PC-9 (cell line): ENCODE results near the gene LOX. TPM values are rescaled to one million over a fixed set of nuclear protein-coding genes. Genes with fewer than 3 reads are reported as not detected.

Experiments
- BruUV-seq: library from RNA; stranded (reverse); fragments of 400-500 nt; replicated peaks from 2 replicates; lab custom pipeline; 2021; lab: Mats Ljungman, UMichigan
- CTCF ChIA-PET: fragments of 300-600 bp; sonication (Branson Sonifier 250); formaldehyde crosslinking; loops from one replicate; lab custom pipeline; 2022; ENCODE audit warnings: antibody characterized with exemption; lab: Charles Lee
- POLR2A ChIA-PET: fragments of 300-600 bp; sonication (Branson Sonifier 250); formaldehyde crosslinking; loops from one replicate; lab custom pipeline; 2022; ENCODE audit warnings: antibody characterized with exemption; ENCODE audit not compliant: unreplicated experiment; lab: Charles Lee
- DNase-seq, 2 experiments: peaks; one replicate each; pipeline versions ENCODE4 v3.0.0 to v3.0.0-alpha.2; 2015 to 2022; ENCODE audit warnings: mixed read lengths in 1 of 2
- H2AFZ ChIP-seq: fragments of 200-600 bp; sonication (generic); 2 replicates; pipeline ENCODE4 v1.8.1; 2017; ENCODE audit warnings: antibody characterized with exemption
- H3F3A ChIP-seq: fragments of 200-600 bp; sonication (generic); 2 replicates; pipeline ENCODE4 v1.8.1; 2017; ENCODE audit warnings: antibody characterized with exemption, mild to moderate bottlenecking, low read depth; ENCODE audit not compliant: insufficient read depth
- H3K27ac ChIP-seq: fragments of 200-600 bp; sonication (generic); 2 replicates; pipeline ENCODE4 v1.6.1; 2016; ENCODE audit warnings: mixed run types
- H3K27me3 ChIP-seq: fragments of 200-600 bp; sonication (generic); 2 replicates; pipeline ENCODE4 v1.6.1; 2016; ENCODE audit warnings: low read depth, mixed run types; ENCODE audit not compliant: insufficient read depth
- H3K36me3 ChIP-seq: fragments of 200-600 bp; sonication (generic); 2 replicates; pipeline ENCODE4 v1.6.1; 2016; ENCODE audit warnings: low read depth, mixed run types
- H3K4me1 ChIP-seq: fragments of 200-600 bp; sonication (generic); replicated peaks from 2 replicates; pipeline ENCODE4 v1.6.1; 2016; ENCODE audit warnings: mixed run types; ENCODE audit not compliant: insufficient read depth
- H3K4me2 ChIP-seq: fragments of 200-600 bp; sonication (generic); 2 replicates; pipeline ENCODE4 v1.6.1; 2017; ENCODE audit warnings: mixed run types
- H3K4me3 ChIP-seq: fragments of 200-600 bp; sonication (generic); 2 replicates; pipeline ENCODE4 v1.6.1; 2016; ENCODE audit warnings: mixed run types
- H3K79me2 ChIP-seq: fragments of 200-600 bp; sonication (generic); 2 replicates; pipeline ENCODE4 v1.6.1; 2017; ENCODE audit warnings: low read depth, mixed run types
- H3K9me2 ChIP-seq: fragments of 200-600 bp; sonication (generic); 2 replicates; pipeline ENCODE4 v1.8.1; 2017; ENCODE audit warnings: mild to moderate bottlenecking; ENCODE audit not compliant: insufficient read depth
- H3K9me3 ChIP-seq: fragments of 200-600 bp; sonication (generic); 2 replicates; pipeline ENCODE4 v1.8.1; 2016; ENCODE audit warnings: low read depth; ENCODE audit not compliant: insufficient read depth
- H4K20me1 ChIP-seq: fragments of 200-600 bp; sonication (generic); 2 replicates; pipeline ENCODE4 v1.8.1; 2017; ENCODE audit not compliant: insufficient read depth
- CTCF ChIP-seq: fragments of 200-600 bp; sonication (generic); conservative IDR thresholded peaks from 2 replicates; pipeline ENCODE4 v1.6.1; 2017; ENCODE audit warnings: mixed run types, antibody characterized with exemption, mild to moderate bottlenecking, moderate library complexity
- EZH2 ChIP-seq: fragments of 200-600 bp; sonication (generic); IDR thresholded peaks from 2 replicates; pipeline ENCODE4 v1.8.0; 2017; ENCODE audit warnings: antibody characterized with exemption, low read depth
- intact Hi-C: fragments of 100-400 bp; cut with micrococcal nuclease; formaldehyde crosslinking; loops from one replicate; pipeline ENCODE4 v1.10.0; 2022; ENCODE audit not compliant: unreplicated experiment
- total RNA-seq: library from RNA; stranded (reverse); gene quantifications from 2 replicates; pipeline ENCODE4 v1.2.3, GENCODE V29; 2021

LOX gene
- total RNA-seq, 1 experiment from 2014 or later: 3.2 TPM

- H3K27ac ChIP-seq: 0 out of 2 replicates have a peak overlapping the region, but pooled peaks have one; percentile 13
- peak overlapping the region; percentile 89 for H3K4me3 ChIP-seq
- CTCF ChIA-PET: interaction anchor here (1.1 to 1.5 kb wide), 2 partner anchors 80 to 108 kb away, joined by 4 read pairs; no protein-coding TSS in a partner anchor
- no peaks in the 10 kb centered on the region for H4K20me1 ChIP-seq
- no TSS peak for BruUV-seq
- H3K36me3 ChIP-seq: no peaks in the 10 kb centered on the region
- no peaks in the 10 kb centered on the region for H3K9me2 ChIP-seq
- peak overlapping the region; percentile 92 for H3K4me2 ChIP-seq
- POLR2A ChIA-PET: no interaction called here
- H3K9me3 ChIP-seq: no peaks in the 10 kb centered on the region
- intact Hi-C loops: loop anchor here (1.0 to 5.0 kb wide), 3 partner anchors 95 to 115 kb away; no protein-coding TSS in a partner anchor
- H3K4me1 ChIP-seq: peaks cover 25% of the 10 kb centered on the region
- no peaks in the 10 kb centered on the region for H3K27me3 ChIP-seq
- no peaks in the 10 kb centered on the region for H3K79me2 ChIP-seq
- peaks cover 15% of the 10 kb centered on the region; the same call in 1 of the 2 replicates for H3F3A ChIP-seq
- H2AFZ ChIP-seq: peak overlapping the region; percentile 97
- TF ChIP-seq EZH2 (no peak), CTCF (peak; percentile 77)
- peak; percentile 42 to 71 for DNase-seq
These were observed 1.2 kb downstream of the LOX start for GRCh38 chr5:122076669-122077365.

- no peaks in the 10 kb centered on the region for H3K36me3 ChIP-seq
- peak overlapping the region; percentile 18; the same call in 1 of the 2 replicates for H3K27ac ChIP-seq
- H3K79me2 ChIP-seq: no peaks in the 10 kb centered on the region
- peak in 1 of 2 experiments; percentile 59 for DNase-seq
- no peaks in the 10 kb centered on the region for H3K9me2 ChIP-seq
- peak overlapping the region; percentile 97; the same call in 1 of the 2 replicates for H2AFZ ChIP-seq
- ChIA-PET POLR2A (interaction anchor here (0.6 kb wide), 1 partner anchor 94 kb away, joined by 3 read pairs; no protein-coding TSS in a partner anchor), CTCF (interaction anchor here (0.7 to 1.5 kb wide), 3 partner anchors 81 to 107 kb away, joined by 3 to 4 read pairs (median 4); no protein-coding TSS in a partner anchor)
- H4K20me1 ChIP-seq: no peaks in the 10 kb centered on the region
- H3K4me1 ChIP-seq: peaks cover 25% of the 10 kb centered on the region
- H3K27me3 ChIP-seq: no peaks in the 10 kb centered on the region
- H3K4me3 ChIP-seq: peak overlapping the region; percentile 89
- no TSS peak for BruUV-seq
- intact Hi-C loops: loop anchor here (2.0 to 5.0 kb wide), 2 partner anchors 94 to 107 kb away; no protein-coding TSS in a partner anchor
- TF ChIP-seq EZH2 (no peak), CTCF (no peak)
- peak overlapping the region; percentile 92 for H3K4me2 ChIP-seq
- H3F3A ChIP-seq: peaks cover 15% of the 10 kb centered on the region; the same call in 1 of the 2 replicates
- H3K9me3 ChIP-seq: no peaks in the 10 kb centered on the region
These were observed 2.0 kb downstream of the LOX start for GRCh38 chr5:122076050-122076461.

GRCh38 chr5:122073864-122074263 lies 4.2 kb downstream of the LOX start:
- H3F3A ChIP-seq: peaks cover 12% of the 10 kb centered on the region; the same call in 1 of the 2 replicates
- no TSS peak for BruUV-seq
- no peak overlapping the region for H3K27ac ChIP-seq
- H3K27me3 ChIP-seq: no peaks in the 10 kb centered on the region
- ChIA-PET POLR2A (no interaction called here), CTCF (no interaction called here)
- no peak for TF ChIP-seq EZH2
- no peak overlapping the region for H3K4me2 ChIP-seq
- no peaks in the 10 kb centered on the region for H4K20me1 ChIP-seq
- no peaks in the 10 kb centered on the region for H3K9me2 ChIP-seq
- intact Hi-C loops: no loop called here
- no peaks in the 10 kb centered on the region for H3K79me2 ChIP-seq
- DNase-seq: no peak
- 0 out of 2 replicates have a peak, but pooled peaks cover 3% of the 10 kb centered on the region for H3K36me3 ChIP-seq
- no peak overlapping the region for H3K4me3 ChIP-seq
- peaks cover 19% of the 10 kb centered on the region for H3K4me1 ChIP-seq
- no peaks in the 10 kb centered on the region for H3K9me3 ChIP-seq
- no peak overlapping the region for H2AFZ ChIP-seq
